ENCODE results near the gene HTD2. TPM values are rescaled to one million over a fixed set of nuclear protein-coding genes. Genes with fewer than 3 reads are reported as not detected.

The HTD2 gene
- total and polyA plus RNA-seq, 2 donors (not counting 1 experiment from before 2014, with no cell fraction given) = 4.2 to 8.8 TPM

DNA sequence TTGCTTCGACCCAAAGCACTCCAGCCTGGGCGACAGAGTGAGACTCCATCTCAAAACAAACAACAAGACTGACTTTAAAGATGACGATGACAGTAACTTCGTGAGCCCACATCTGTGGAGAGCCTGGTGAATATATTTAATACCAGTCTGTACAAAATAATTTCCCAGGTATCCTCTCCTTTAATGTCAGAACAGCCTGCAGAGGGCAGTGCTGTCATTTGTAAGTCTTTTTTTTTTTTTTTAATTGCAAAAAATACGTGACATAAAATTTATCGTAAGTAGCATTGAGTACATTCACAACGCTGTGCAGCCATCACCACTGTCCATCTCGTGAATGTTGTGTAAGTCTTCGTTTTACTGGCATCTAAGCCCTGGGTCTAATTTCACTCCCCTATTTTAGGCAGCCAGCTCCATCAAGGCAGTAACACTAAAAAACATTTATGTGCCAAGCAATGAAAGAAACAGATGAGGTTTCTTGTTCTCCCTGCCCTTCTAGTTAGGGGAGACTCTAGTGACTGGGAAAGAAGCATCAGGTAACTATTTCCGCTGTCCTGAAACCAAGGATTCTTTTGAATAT is 1.4 kb downstream of the HTD2 start:
- no peak overlapping the region for H3K27ac Mint-ChIP-seq
- Histone ChIP-seq H3K4me2 (replicated peaks; ENCODE audit: low read depth, low read length, poor library complexity, severe bottlenecking) (peak overlapping the region; percentile 86), H3K27ac (ENCODE audit: low read length in 2 of 2) (peak overlapping the region; percentile 96 to 99), H3K4me3 (ENCODE audit: control extremely low read depth in 1 of 5, extremely low read depth in 1 of 5, insufficient read depth in 1 of 5, low read depth in 2 of 5, low read length in 4 of 5) (peak overlapping the region; percentile 18 to 87 (median 77)), H3K27me3 (replicated peaks in 1 of 4; ENCODE audit: control extremely low read depth in 1 of 4, control insufficient read depth in 3 of 4, insufficient read depth in 4 of 4, low read length in 3 of 4) (no peaks in the 10 kb centered on the region), H3K36me3 (replicated peaks in 1 of 2; ENCODE audit: control extremely low read depth in 1 of 2, control insufficient read depth in 1 of 2, extremely low read depth in 1 of 2, insufficient read depth in 2 of 2, low read length in 1 of 2) (peaks cover 1 to 28% of the 10 kb centered on the region in 2 experiments), H2AFZ (ENCODE audit: insufficient read depth, low read depth, low read length, poor library complexity, severe bottlenecking) (peak overlapping the region; percentile 12), H3K9ac (ENCODE audit: low read length) (peak overlapping the region; percentile 98), H3K79me2 (ENCODE audit: control insufficient read depth, insufficient read depth, low read length) (peaks cover 58% of the 10 kb centered on the region), H3K4me1 (ENCODE audit: control insufficient read depth in 2 of 2, insufficient read depth in 2 of 2, low read length in 2 of 2) (peaks cover 24 to 27% of the 10 kb centered on the region in 2 donors), H4K20me1 (ENCODE audit: control insufficient read depth, insufficient read depth, low read length, poor library complexity, severe bottlenecking) (peaks cover 34% of the 10 kb centered on the region), H3K9me3 (ENCODE audit: control extremely low read depth in 1 of 3, control insufficient read depth in 2 of 3, insufficient read depth in 1 of 3, low read length in 2 of 3) (peaks cover 0 to 4% (median 1%) of the 10 kb centered on the region in 3 donors)
- ATAC-seq (ENCODE audit: low read depth) = no peak
- TF ChIP-seq, protein P1, sequence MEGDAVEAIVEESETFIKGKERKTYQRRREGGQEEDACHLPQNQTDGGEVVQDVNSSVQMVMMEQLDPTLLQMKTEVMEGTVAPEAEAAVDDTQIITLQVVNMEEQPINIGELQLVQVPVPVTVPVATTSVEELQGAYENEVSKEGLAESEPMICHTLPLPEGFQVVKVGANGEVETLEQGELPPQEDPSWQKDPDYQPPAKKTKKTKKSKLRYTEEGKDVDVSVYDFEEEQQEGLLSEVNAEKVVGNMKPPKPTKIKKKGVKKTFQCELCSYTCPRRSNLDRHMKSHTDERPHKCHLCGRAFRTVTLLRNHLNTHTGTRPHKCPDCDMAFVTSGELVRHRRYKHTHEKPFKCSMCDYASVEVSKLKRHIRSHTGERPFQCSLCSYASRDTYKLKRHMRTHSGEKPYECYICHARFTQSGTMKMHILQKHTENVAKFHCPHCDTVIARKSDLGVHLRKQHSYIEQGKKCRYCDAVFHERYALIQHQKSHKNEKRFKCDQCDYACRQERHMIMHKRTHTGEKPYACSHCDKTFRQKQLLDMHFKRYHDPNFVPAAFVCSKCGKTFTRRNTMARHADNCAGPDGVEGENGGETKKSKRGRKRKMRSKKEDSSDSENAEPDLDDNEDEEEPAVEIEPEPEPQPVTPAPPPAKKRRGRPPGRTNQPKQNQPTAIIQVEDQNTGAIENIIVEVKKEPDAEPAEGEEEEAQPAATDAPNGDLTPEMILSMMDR (IDR thresholded peaks at IDR 0.05) = peak; percentile 71
- no peak for TF ChIP-seq EZH2 (IDR thresholded peaks at IDR 0.05; ENCODE audit: borderline replicate concordance, insufficient read depth, low read depth, low read length, poor library complexity, severe bottlenecking)
- H3K4me3 Mint-ChIP-seq = peak overlapping the region; percentile 98
- H3K4me1 Mint-ChIP-seq = peaks cover 31% of the 10 kb centered on the region
- POLR2A ChIA-PET = interaction anchor here (0.7 to 2.0 kb wide), 4 partner anchors 120 to 226 kb away, joined by 4 to 15 read pairs (median 5); partner anchors contain the start of gene KCTD6
- peak; percentile 76 for DNase-seq
- no peaks in the 10 kb centered on the region for H3K9me3 Mint-ChIP-seq (ENCODE audit: insufficient read depth)
- WGBS (ENCODE audit: insufficient coverage) = 60% methylated on average over 1 of the region's 10 CpGs
- CTCF ChIA-PET = interaction anchor here (0.5 to 5.2 kb wide), 38 partner anchors 11 to 565 kb away, joined by 3 to 101 read pairs (median 11); partner anchors contain the start of genes ABHD6, ACOX2, KCTD6 and PDHB
- intact Hi-C loops (cut with micrococcal nuclease) = loop anchor here (1.0 kb wide), 2 partner anchors 48 to 107 kb away; no protein-coding TSS in a partner anchor
- H3K27me3 Mint-ChIP-seq = no peaks in the 10 kb centered on the region

DNA sequence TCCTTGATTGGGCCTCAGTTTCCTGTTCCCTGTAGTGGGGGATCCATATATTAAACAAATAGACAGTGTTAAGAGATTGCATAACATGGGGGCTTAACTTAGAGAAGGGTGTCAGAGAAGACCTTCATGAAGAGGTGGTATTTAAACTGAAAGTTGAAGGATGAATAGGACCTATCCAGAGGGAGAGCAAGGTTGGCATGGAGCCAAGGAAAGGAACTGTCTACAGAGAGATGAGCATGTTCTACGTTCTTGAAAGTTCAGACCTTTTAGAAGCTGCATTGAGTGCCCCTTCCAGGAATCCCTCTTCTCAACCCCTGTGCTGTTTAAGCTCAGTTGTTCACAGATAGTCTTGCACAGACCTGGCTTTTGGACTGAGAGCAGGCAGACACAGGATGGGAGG is 2.4 kb downstream of the HTD2 start:
- Histone ChIP-seq H3K4me2 (replicated peaks; ENCODE audit: low read depth, low read length, poor library complexity, severe bottlenecking) (no peak overlapping the region), H3K79me2 (ENCODE audit: control insufficient read depth, insufficient read depth, low read length) (peaks cover 62% of the 10 kb centered on the region), H3K9me3 (ENCODE audit: control extremely low read depth in 1 of 3, control insufficient read depth in 2 of 3, insufficient read depth in 1 of 3, low read length in 2 of 3) (peaks cover 0 to 4% (median 1%) of the 10 kb centered on the region in 3 donors), H2AFZ (ENCODE audit: insufficient read depth, low read depth, low read length, poor library complexity, severe bottlenecking) (no peak overlapping the region), H4K20me1 (ENCODE audit: control insufficient read depth, insufficient read depth, low read length, poor library complexity, severe bottlenecking) (peaks cover 34% of the 10 kb centered on the region), H3K27me3 (replicated peaks in 1 of 4; ENCODE audit: control extremely low read depth in 1 of 4, control insufficient read depth in 3 of 4, insufficient read depth in 4 of 4, low read length in 3 of 4) (no peaks in the 10 kb centered on the region), H3K4me3 (ENCODE audit: control extremely low read depth in 1 of 5, extremely low read depth in 1 of 5, insufficient read depth in 1 of 5, low read depth in 2 of 5, low read length in 4 of 5) (no peak overlapping the region), H3K4me1 (ENCODE audit: control insufficient read depth in 2 of 2, insufficient read depth in 2 of 2, low read length in 2 of 2) (peaks cover 24 to 27% of the 10 kb centered on the region in 2 donors), H3K9ac (ENCODE audit: low read length) (no peak overlapping the region), H3K27ac (ENCODE audit: low read length in 2 of 2) (peak overlapping the region in 1 of 2 donors; percentile 7), H3K36me3 (replicated peaks in 1 of 2; ENCODE audit: control extremely low read depth in 1 of 2, control insufficient read depth in 1 of 2, extremely low read depth in 1 of 2, insufficient read depth in 2 of 2, low read length in 1 of 2) (peaks cover 1 to 35% of the 10 kb centered on the region in 2 experiments)
- ChIA-PET CTCF (interaction anchor here (0.8 to 5.2 kb wide), 19 partner anchors 11 to 323 kb away, joined by 3 to 101 read pairs (median 20); partner anchors contain the start of genes ACOX2, KCTD6, PDHB and PXK), POLR2A (no interaction called here)
- DNase-seq (no peak), ATAC-seq (ENCODE audit: low read depth) (no peak)
- H3K27me3 Mint-ChIP-seq = no peaks in the 10 kb centered on the region
- no peaks in the 10 kb centered on the region for H3K9me3 Mint-ChIP-seq (ENCODE audit: insufficient read depth)
- WGBS (ENCODE audit: insufficient coverage) = 88% methylated on average over 1 of the region's 1 CpG
- TF ChIP-seq, protein P1 (IDR thresholded peaks at IDR 0.05) = no peak
- no peak for TF ChIP-seq EZH2 (IDR thresholded peaks at IDR 0.05; ENCODE audit: borderline replicate concordance, insufficient read depth, low read depth, low read length, poor library complexity, severe bottlenecking)
- no peak overlapping the region for H3K27ac Mint-ChIP-seq
- H3K4me1 Mint-ChIP-seq = peaks cover 31% of the 10 kb centered on the region
- H3K4me3 Mint-ChIP-seq = no peak overlapping the region
- intact Hi-C loops (cut with micrococcal nuclease) = no loop called here

Measured in B cell (primary cell).